IMR-90 (cell line): ENCODE measurements around the gene ACER1. TPM values are rescaled to one million over a fixed set of nuclear protein-coding genes. Genes with fewer than 3 reads are reported as not detected.

ENCODE experiments used
- ATAC-seq: fragments of 200-7000 bp; cut with Tn5 transposase; 2 replicates; pipeline ENCODE4 v1.9.1; 2020; ENCODE audit warnings: low read depth, mild to moderate bottlenecking, moderate library complexity
- BruUV-seq: library from RNA; stranded (reverse); fragments of 400-500 nt; replicated peaks from 2 replicates; lab custom pipeline; 2021; lab: Mats Ljungman, UMichigan
- CTCF ChIA-PET: fragments of 300-600 bp; formaldehyde crosslinking; extraction: SDS; loops from one replicate; lab custom pipeline; 2021; ENCODE audit warnings: antibody characterized with exemption; lab: Yijun Ruan, JAX
- POLR2A ChIA-PET: fragments of 300-600 bp; sonication (Branson Sonifier 250); formaldehyde crosslinking; loops from one replicate; lab custom pipeline; 2022; ENCODE audit warnings: antibody characterized with exemption; ENCODE audit not compliant: unreplicated experiment; lab: Charles Lee
- DNase-seq: peaks from one replicate; pipeline ENCODE4 v3.0.0; 2013
- H2AFZ ChIP-seq: replicated peaks from 2 replicates; pipeline ENCODE3; 2013; ENCODE audit warnings: low read length, mild to moderate bottlenecking; ENCODE audit not compliant: poor library complexity
- H2AK5ac ChIP-seq: 2 replicates; pipeline ENCODE4 v1.6.1; 2013; ENCODE audit warnings: low read depth, low read length, inconsistent platforms
- H2AK9ac ChIP-seq: replicated peaks from 2 replicates; pipeline ENCODE3; 2013; ENCODE audit warnings: mild to moderate bottlenecking, low read depth, low read length, moderate library complexity; ENCODE audit not compliant: poor library complexity
- H2BK120ac ChIP-seq: 2 replicates; pipeline ENCODE4 v1.6.1; 2013; ENCODE audit warnings: low read depth, low read length, inconsistent platforms
- H2BK15ac ChIP-seq: 3 replicates; pipeline ENCODE4 v1.6.1; 2013; ENCODE audit warnings: low read depth, low read length, inconsistent platforms
- H2BK20ac ChIP-seq: 2 replicates; pipeline ENCODE4 v1.6.1; 2013; ENCODE audit warnings: low read depth, mild to moderate bottlenecking, inconsistent platforms, low read length, moderate library complexity
- H2BK5ac ChIP-seq: 2 replicates; pipeline ENCODE4 v1.6.1; 2013; ENCODE audit warnings: mild to moderate bottlenecking, low read depth, low read length, inconsistent platforms; ENCODE audit not compliant: poor library complexity, severe bottlenecking
- H3K14ac ChIP-seq: replicated peaks from 2 replicates; pipeline ENCODE4 v1.6.1; 2013; ENCODE audit warnings: low read depth, low read length, inconsistent platforms
- H3K18ac ChIP-seq: 2 replicates; pipeline ENCODE4 v1.6.1; 2013; ENCODE audit warnings: low read depth, low read length, control low read depth
- H3K23ac ChIP-seq: 2 replicates; pipeline ENCODE4 v1.6.1; 2013; ENCODE audit warnings: low read depth, low read length, inconsistent platforms
- H3K27ac ChIP-seq: 2 replicates; pipeline ENCODE4 v1.5.1; 2013; ENCODE audit warnings: mild to moderate bottlenecking, control low read depth, low read length; ENCODE audit not compliant: insufficient read depth
- H3K27me3 ChIP-seq: 2 replicates; pipeline ENCODE4 v1.6.1; 2013; ENCODE audit warnings: low read length; ENCODE audit not compliant: control insufficient read depth, insufficient read depth
- H3K36me3 ChIP-seq: 2 replicates; pipeline ENCODE4 v1.6.1; 2013; ENCODE audit warnings: low read length, mixed read lengths; ENCODE audit not compliant: control insufficient read depth, insufficient read depth
- H3K4ac ChIP-seq: 2 replicates; pipeline ENCODE4 v1.6.1; 2013; ENCODE audit warnings: low read depth, low read length, inconsistent platforms
- H3K4me1 ChIP-seq: 2 replicates; pipeline ENCODE4 v1.6.1; 2013; ENCODE audit warnings: low read length, mixed read lengths; ENCODE audit not compliant: control insufficient read depth, insufficient read depth
- H3K4me2 ChIP-seq: 2 replicates; pipeline ENCODE4 v1.6.1; 2013; ENCODE audit warnings: low read depth, mild to moderate bottlenecking, control low read depth, low read length, moderate library complexity
- H3K4me3 ChIP-seq: 2 replicates; pipeline ENCODE4 v1.5.1; 2013; ENCODE audit warnings: low read depth, mild to moderate bottlenecking, control low read depth, low read length, moderate library complexity; ENCODE audit not compliant: insufficient read depth
- H3K56ac ChIP-seq: 2 replicates; pipeline ENCODE4 v1.6.1; 2013; ENCODE audit warnings: low read length, inconsistent platforms; ENCODE audit not compliant: insufficient read depth; ENCODE audit errors: extremely low read depth
- H3K79me1 ChIP-seq, 2 experiments: 2 replicates each; pipeline ENCODE4 v1.6.1; 2013; ENCODE audit warnings: low read length in 2 of 2, inconsistent platforms in 1 of 2, low read depth in 1 of 2
- H3K9ac ChIP-seq: 2 replicates; pipeline ENCODE4 v1.6.1; 2013; ENCODE audit warnings: low read depth, low read length, control low read depth
- H3K9me1 ChIP-seq: 2 replicates; pipeline ENCODE4 v1.6.1; 2013; ENCODE audit warnings: low read length, inconsistent platforms; ENCODE audit not compliant: insufficient read depth
- H3K9me3 ChIP-seq: 2 replicates; pipeline ENCODE4 v1.6.1; 2013; ENCODE audit warnings: low read length; ENCODE audit not compliant: control insufficient read depth, insufficient read depth
- H4K20me1 ChIP-seq: 2 replicates; pipeline ENCODE4 v1.6.1; 2013; ENCODE audit warnings: low read length, inconsistent platforms; ENCODE audit not compliant: insufficient read depth
- H4K5ac ChIP-seq: 2 replicates; pipeline ENCODE4 v1.6.1; 2013; ENCODE audit warnings: mild to moderate bottlenecking, low read depth, low read length, control low read depth
- H4K8ac ChIP-seq, 2 experiments: 2 replicates each; pipeline ENCODE4 v1.6.1; 2013; ENCODE audit warnings: low read depth in 2 of 2, low read length in 2 of 2, control low read depth in 1 of 2, inconsistent platforms in 1 of 2
- H4K91ac ChIP-seq: 2 replicates; pipeline ENCODE4 v1.6.1; 2013; ENCODE audit warnings: low read depth, low read length, inconsistent platforms; ENCODE audit not compliant: insufficient read depth
- BHLHE40 ChIP-seq: fragments of 150-350 bp; IDR thresholded peaks from 2 replicates; pipeline ENCODE4 v1.6.1; 2016; ENCODE audit warnings: mild to moderate bottlenecking, low read depth, low read length
- CEBPB ChIP-seq: IDR thresholded peaks from 2 replicates; pipeline ENCODE4 v1.6.1; 2012; ENCODE audit warnings: low read depth, low read length, improper control_type of control experiment
- FOS ChIP-seq: fragments of 150-350 bp; IDR thresholded peaks from 2 replicates; pipeline ENCODE4 v1.6.1; 2016; ENCODE audit warnings: low read depth, low read length
- MAFK ChIP-seq: IDR thresholded peaks from 2 replicates; pipeline ENCODE4 v1.6.1; 2012; ENCODE audit warnings: low read depth, low read length, improper control_type of control experiment
- MAZ ChIP-seq: IDR thresholded peaks from 2 replicates; pipeline ENCODE4 v1.6.1; 2012; ENCODE audit warnings: low read depth, mild to moderate bottlenecking, low read length, improper control_type of control experiment, moderate library complexity, borderline replicate concordance
- MXI1 ChIP-seq: IDR thresholded peaks from 2 replicates; pipeline ENCODE4 v1.6.1; 2012; ENCODE audit warnings: low read depth, mild to moderate bottlenecking, low read length, moderate library complexity, borderline replicate concordance
- NFE2L2 ChIP-seq: fragments of 150-350 bp; IDR thresholded peaks from 2 replicates; pipeline ENCODE4 v1.6.1; 2016; ENCODE audit warnings: low read depth, mild to moderate bottlenecking, low read length
- POLR2A ChIP-seq: IDR thresholded peaks from 2 replicates; pipeline ENCODE4 v1.6.1; 2012; ENCODE audit warnings: mild to moderate bottlenecking, low read depth, low read length
- RAD21 ChIP-seq: IDR thresholded peaks from 2 replicates; pipeline ENCODE4 v1.6.1; 2012; ENCODE audit warnings: low read length, improper control_type of control experiment
- RCOR1 ChIP-seq: IDR thresholded peaks from 2 replicates; pipeline ENCODE4 v1.6.1; 2012; ENCODE audit warnings: mild to moderate bottlenecking, low read length, improper control_type of control experiment; ENCODE audit not compliant: insufficient replicate concordance
- RFX5 ChIP-seq: IDR thresholded peaks from 2 replicates; pipeline ENCODE4 v1.8.0; 2012; ENCODE audit warnings: low read depth, mild to moderate bottlenecking, low read length, moderate library complexity
- USF2 ChIP-seq: fragments of 150-350 bp; IDR thresholded peaks from 2 replicates; pipeline ENCODE4 v1.6.1; 2017; ENCODE audit warnings: mild to moderate bottlenecking, antibody characterized with exemption, low read length, low read depth
- WGBS, 2 experiments: methylation state at CpG; one replicate each; pipeline versions ENCODE4 v1.1.5 to v1.1.7; 2013; ENCODE audit warnings: missing lambda C conversion rate in 2 of 2; ENCODE audit not compliant: insufficient read length in 1 of 2; ENCODE audit errors: extremely low coverage in 2 of 2; 5-methylcytosine and 5-hydroxymethylcytosine counted together
- dilution Hi-C: fragments of 300-500 bp; cut with HindIII; formaldehyde crosslinking; loops from one replicate; pipeline ENCODE4 v1.14.3; 2018; ENCODE audit warnings: low sequenced_read_pairs; ENCODE audit not compliant: unreplicated experiment
- in situ Hi-C: fragments of 300-500 bp; cut with MboI; formaldehyde crosslinking; loops from 3 replicates; pipeline ENCODE4 v1.14.3; 2019; ENCODE audit warnings: low sequenced_read_pairs, inconsistent platforms, mixed read lengths
- intact Hi-C: fragments of 100-400 bp; cut with micrococcal nuclease; formaldehyde crosslinking; loops from 2 replicates; pipeline ENCODE4 v1.10.0; 2022
- polyA plus RNA-seq, 3 experiments: library from polyadenylated mRNA; depleted of rRNA; stranded (reverse); fragments of >200 nt; gene quantifications; 2 replicates each; pipeline ENCODE4 v1.2.3, GENCODE V29; 2012; ENCODE audit warnings: low replicate concordance in 1 of 3
- total RNA-seq: library from RNA; depleted of rRNA; stranded (reverse); fragments of >200 nt; gene quantifications from 2 replicates; pipeline ENCODE4 v1.2.3, GENCODE V29; 2012
- TF ChIP-seq, protein P1 (sequence below): fragments of 150-350 bp; IDR thresholded peaks from 2 replicates; pipeline ENCODE4 v1.6.1; 2016; ENCODE audit warnings: low read depth, mild to moderate bottlenecking, low read length, moderate library complexity, borderline replicate concordance
- TF ChIP-seq, protein P2 (sequence below): conservative IDR thresholded peaks from 2 replicates; pipeline ENCODE4 v1.5.1; 2012; ENCODE audit warnings: mild to moderate bottlenecking, low read depth, low read length, improper control_type of control experiment

The ACER1 gene
- total and polyA plus RNA-seq, 2 of the 4 experiments (the other 2 are of a cell fraction): not detected

GRCh38 chr19:6373813-6374108 lies 40.3 kb upstream of the ACER1 start:
- Histone ChIP-seq H3K4ac (peak overlapping the region; percentile 88), H3K9ac (peak overlapping the region; percentile 49), H2BK5ac (peak overlapping the region; percentile 65), H3K23ac (peak overlapping the region; percentile 71; the same call in 1 of the 2 replicates), H2AK5ac (peak overlapping the region; percentile 98), H3K4me1 (peaks cover 11% of the 10 kb centered on the region), H2AK9ac (peak overlapping the region; percentile 100), H4K20me1 (no peaks in the 10 kb centered on the region), H3K56ac (peak overlapping the region; percentile 10; the same call in 1 of the 2 replicates), H3K79me1 (peaks cover 7 to 14% of the 10 kb centered on the region in 2 experiments; a peak in 3 of 4 replicates), H2BK120ac (no peak overlapping the region), H3K27me3 (no peaks in the 10 kb centered on the region), H4K5ac (peak overlapping the region; percentile 52), H3K9me1 (peaks cover 13% of the 10 kb centered on the region), H2BK20ac (0 out of 2 replicates have a peak overlapping the region, but pooled peaks have one; percentile 10), H3K9me3 (no peaks in the 10 kb centered on the region), H3K36me3 (peaks cover 3% of the 10 kb centered on the region; the same call in 1 of the 2 replicates), H3K27ac (peak overlapping the region; percentile 69), H3K4me3 (peak overlapping the region; percentile 51), H3K4me2 (peak overlapping the region; percentile 88), H2BK15ac (peak overlapping the region; percentile 20; the same call in 1 of the 3 replicates), H3K14ac (peak overlapping the region; percentile 95), H4K8ac (peak overlapping the region; percentile 89 to 94), H3K18ac (peak overlapping the region; percentile 5; the same call in 1 of the 2 replicates), H4K91ac (peak overlapping the region; percentile 57), H2AFZ (peak overlapping the region; percentile 97)
- dilution Hi-C loops (no loop called here), intact Hi-C loops (loop anchor here (1.0 to 2.0 kb wide), 2 partner anchors 20 to 363 kb away; partner anchors contain the start of genes GPR108 and GTF2F1), in situ Hi-C loops (no loop called here)
- DNase-seq (no peak), ATAC-seq (no peak)
- TF ChIP-seq, protein P1, sequence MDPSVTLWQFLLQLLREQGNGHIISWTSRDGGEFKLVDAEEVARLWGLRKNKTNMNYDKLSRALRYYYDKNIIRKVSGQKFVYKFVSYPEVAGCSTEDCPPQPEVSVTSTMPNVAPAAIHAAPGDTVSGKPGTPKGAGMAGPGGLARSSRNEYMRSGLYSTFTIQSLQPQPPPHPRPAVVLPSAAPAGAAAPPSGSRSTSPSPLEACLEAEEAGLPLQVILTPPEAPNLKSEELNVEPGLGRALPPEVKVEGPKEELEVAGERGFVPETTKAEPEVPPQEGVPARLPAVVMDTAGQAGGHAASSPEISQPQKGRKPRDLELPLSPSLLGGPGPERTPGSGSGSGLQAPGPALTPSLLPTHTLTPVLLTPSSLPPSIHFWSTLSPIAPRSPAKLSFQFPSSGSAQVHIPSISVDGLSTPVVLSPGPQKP: no peak
- no peak for TF ChIP-seq BHLHE40
- TF ChIP-seq RAD21: no peak
- TF ChIP-seq MAZ: no peak
- TF ChIP-seq USF2: no peak
- TF ChIP-seq CEBPB: no peak
- no peak for TF ChIP-seq MAFK
- no peak for TF ChIP-seq NFE2L2
- no peak for TF ChIP-seq POLR2A
- TF ChIP-seq MXI1: no peak
- TF ChIP-seq FOS: no peak
- TF ChIP-seq RCOR1: no peak
- TF ChIP-seq, protein P2, sequence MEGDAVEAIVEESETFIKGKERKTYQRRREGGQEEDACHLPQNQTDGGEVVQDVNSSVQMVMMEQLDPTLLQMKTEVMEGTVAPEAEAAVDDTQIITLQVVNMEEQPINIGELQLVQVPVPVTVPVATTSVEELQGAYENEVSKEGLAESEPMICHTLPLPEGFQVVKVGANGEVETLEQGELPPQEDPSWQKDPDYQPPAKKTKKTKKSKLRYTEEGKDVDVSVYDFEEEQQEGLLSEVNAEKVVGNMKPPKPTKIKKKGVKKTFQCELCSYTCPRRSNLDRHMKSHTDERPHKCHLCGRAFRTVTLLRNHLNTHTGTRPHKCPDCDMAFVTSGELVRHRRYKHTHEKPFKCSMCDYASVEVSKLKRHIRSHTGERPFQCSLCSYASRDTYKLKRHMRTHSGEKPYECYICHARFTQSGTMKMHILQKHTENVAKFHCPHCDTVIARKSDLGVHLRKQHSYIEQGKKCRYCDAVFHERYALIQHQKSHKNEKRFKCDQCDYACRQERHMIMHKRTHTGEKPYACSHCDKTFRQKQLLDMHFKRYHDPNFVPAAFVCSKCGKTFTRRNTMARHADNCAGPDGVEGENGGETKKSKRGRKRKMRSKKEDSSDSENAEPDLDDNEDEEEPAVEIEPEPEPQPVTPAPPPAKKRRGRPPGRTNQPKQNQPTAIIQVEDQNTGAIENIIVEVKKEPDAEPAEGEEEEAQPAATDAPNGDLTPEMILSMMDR: no peak
- TF ChIP-seq RFX5: no peak
- CTCF ChIA-PET: no interaction called here
- POLR2A ChIA-PET: no interaction called here
- BruUV-seq: no TSS peak
- WGBS, 2 experiments: 40% methylated on average over 1 of the region's 5 CpGs; no CpG with 5 or more reads in 1 of the 2 experiments
